GM21390 (cell line): ENCODE results near the gene LEO1.

ENCODE experiments used
- ATAC-seq: cut with Tn5 transposase; IDR thresholded peaks from one replicate; pipeline ENCODE4 v1.9.1; 2021; ENCODE audit not compliant: unreplicated experiment

Gene LEO1

GRCh38 chr15:51971375-51972133 lies at the start of gene LEO1:
Gene LEO1 (minus strand): TSS chr15:51971778. CDS start chr15:51971745, 33 bp downstream.
- peak; percentile 83 for ATAC-seq

- ATAC-seq: no peak
These were observed 49.6 kb upstream of the LEO1 start for GRCh38 chr15:52021128-52021671.

- ATAC-seq: no peak
These were observed 48.9 kb upstream of the LEO1 start for GRCh38 chr15:52020221-52021085.

- peak; percentile 51 for ATAC-seq
These were observed 48.0 kb upstream of the LEO1 start for GRCh38 chr15:52019394-52020220.

DNA sequence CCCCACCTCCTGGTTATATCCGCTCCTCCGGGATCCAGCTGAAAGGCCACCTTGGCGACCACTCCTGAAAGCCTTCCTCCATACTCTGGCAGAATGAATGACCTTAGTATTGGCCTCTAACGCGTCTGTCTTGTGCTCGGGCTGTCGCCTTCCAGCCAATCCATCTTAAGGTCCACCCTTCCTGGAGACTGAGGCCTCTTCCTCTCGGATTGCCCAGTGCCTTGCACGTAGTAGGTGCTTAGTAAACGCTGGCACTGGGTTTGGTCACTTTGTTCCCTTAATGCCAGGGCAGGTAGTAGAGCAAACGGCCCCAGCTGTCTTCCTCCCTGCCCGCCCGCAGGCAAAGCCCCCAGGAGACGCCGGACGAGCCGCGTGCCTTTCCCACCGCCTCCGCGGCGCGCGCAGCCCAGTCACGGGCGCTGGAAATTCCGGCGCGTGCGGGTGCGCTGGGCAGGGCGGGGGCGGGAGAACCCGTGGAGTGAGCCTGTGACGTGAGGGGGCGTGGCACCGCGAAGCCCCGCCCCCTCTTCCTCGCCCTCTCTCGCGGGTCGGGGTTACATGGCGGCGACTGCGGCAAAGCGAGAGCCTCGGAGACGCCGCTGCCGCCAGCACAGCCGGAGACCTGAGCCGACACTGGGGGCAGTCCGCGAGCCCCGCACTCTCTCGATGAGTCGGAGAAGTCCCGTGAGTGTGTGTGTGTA lies 47.3 kb upstream of the LEO1 start, which contains the start of gene MAPK6:
TSS of gene MAPK6 (plus strand) at position 527 of the 701 bp plus-strand sequence. CDS start 27,242 bp downstream, outside the sequence.
- ATAC-seq: peak; percentile 73

DNA sequence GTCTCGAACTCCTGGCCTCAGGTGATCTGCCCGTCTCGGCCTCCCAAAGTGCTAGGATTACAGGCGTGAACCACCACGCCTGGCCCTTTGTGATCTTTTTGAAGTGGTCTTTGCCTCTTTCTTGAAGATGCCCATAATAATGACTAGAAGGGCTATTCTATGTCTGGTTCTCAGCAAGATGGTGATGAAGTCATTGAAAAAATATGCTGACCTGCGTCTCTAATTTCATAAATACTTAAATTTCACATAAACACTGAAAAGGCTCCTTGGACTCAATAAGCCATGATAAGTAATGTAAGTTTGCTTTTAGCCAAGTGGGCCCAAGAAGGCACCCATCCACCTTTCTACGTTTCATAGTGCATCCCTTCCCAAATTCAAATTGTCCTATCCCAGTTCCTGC lies 46.7 kb upstream of the LEO1 start:
- no peak for ATAC-seq

GRCh38 chr15:52016316-52016715 lies 44.7 kb upstream of the LEO1 start:
- no peak for ATAC-seq

DNA sequence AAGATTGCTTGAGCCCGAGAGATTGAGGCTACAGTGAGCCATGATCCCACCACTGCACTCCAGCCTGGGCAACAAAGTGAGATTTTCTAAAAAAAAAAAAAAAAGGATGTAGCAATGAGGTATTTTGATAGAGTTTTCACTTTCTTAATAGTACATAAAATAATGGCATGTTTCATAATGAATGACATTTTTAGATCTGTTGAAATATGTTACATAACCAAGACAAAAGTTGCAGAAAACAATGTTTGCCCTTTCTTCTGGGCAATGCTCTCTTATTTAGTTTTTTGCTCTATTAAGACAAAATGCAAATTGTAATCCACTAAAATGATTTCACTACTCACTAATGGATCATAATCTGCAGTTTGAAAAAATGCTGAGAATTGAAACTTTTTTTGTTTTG lies 43.0 kb upstream of the LEO1 start:
- ATAC-seq: no peak

GRCh38 chr15:52013151-52013791 lies 41.7 kb upstream of the LEO1 start:
- ATAC-seq: peak; percentile 47

DNA sequence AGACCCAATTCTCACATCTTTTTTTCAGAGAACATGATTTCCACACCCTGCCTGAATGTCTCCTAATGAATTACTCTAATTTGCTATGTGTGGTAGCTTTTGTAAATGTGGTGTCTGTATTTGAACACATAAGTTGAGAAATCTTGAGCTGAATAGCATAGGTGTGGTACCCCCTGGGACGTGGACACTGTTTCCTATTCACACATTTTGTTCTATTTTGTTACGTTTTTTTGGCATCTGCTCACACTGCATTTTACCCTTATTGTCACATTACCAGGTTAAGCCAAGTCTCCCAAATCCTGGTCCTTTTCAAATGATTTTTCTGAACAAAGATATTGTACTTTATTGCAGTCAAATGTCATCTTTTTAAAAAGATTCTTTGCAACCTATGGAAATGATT lies 40.6 kb upstream of the LEO1 start:
- ATAC-seq: no peak

DNA sequence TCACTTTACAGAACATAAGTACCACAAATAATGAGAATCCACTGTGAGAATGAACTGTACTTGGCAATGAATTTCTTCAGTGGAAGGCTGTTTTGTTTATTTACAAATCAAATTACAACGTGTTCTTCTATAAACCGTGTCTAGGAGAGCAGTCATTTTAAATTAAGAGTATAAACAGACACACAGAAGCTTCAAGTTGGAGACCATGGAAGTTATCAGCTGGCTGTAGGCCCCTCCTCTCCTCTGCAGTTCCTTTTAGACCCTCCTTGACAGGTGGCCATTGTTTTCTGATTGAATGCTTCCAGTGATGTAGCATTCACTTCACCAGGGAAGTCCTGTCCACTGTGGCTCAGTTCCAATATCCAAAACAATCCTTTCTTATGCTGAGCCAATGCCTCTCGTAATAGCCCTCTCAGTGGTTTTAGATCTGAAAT lies 40.1 kb upstream of the LEO1 start:
- ATAC-seq: no peak

DNA sequence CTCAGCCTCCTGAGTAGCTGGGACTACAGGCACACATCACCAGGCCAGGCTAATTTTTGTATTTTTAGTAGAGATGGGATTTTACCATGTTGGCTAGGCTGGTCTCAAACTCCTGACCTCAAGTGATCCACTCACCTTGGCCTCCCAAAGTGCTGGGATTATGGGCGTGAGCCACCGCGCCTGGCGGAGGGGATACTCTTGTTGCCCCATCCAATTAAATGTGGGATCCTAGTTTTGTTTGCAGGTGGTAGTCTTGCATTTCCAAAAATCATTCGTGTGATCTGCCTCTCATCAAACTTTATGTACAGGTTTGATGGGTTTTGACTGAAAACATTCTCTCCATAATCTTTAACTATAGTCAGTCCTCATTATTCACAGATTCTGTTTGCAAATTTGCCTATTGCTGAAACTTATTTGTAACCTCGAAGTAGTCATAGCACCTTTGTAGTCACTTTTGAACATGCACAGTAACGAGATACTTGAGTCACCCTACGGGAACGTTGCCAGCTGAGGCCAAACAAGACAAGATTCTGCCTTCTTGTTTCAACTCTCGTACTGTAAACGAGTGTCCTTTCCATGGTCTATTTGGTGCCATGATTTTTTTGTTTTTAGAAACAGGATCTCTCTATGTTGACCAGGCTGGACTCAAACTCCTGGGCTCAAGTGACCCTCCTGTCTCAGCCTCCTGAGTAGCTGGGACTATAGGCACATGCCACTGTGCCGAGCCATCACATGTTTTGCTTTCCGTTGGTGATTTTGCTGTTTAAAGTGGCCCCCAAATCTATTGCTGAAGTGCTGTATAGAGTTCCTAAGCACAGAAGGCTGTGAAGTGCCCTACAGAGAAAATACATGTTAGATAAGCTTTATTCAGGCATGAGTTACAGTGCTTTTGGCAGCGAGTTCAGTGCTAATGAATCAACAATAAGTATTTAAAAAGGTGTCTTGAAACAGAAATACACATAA lies 39.3 kb upstream of the LEO1 start:
- ATAC-seq: no peak

- ATAC-seq: no peak
These were observed 37.3 kb upstream of the LEO1 start for GRCh38 chr15:52008698-52009434.

GRCh38 chr15:52008359-52008697 lies 36.8 kb upstream of the LEO1 start:
- no peak for ATAC-seq

- ATAC-seq: peak; percentile 36
These were observed 35.2 kb upstream of the LEO1 start for GRCh38 chr15:52006702-52007340.

GRCh38 chr15:52005748-52006701 lies 34.4 kb upstream of the LEO1 start:
- peak; percentile 71 for ATAC-seq
